Thymus (tissue), 11 donors: ENCODE measurements around the gene GRIN3A. TPM values are rescaled to one million over a fixed set of nuclear protein-coding genes. Genes with fewer than 3 reads are reported as not detected.
"Not testable (repeated sequence)": the region's sequence is repeated elsewhere in the genome, so short reads cannot be mapped to it uniquely, and the experiment has no call there.

Source experiments
- DNase-seq, 9 donors: peaks; one replicate each; pipeline ENCODE4 v3.0.0-alpha.2; 2013; ENCODE audit warnings: low spot score in 9 of 9, low read depth in 6 of 9, missing footprints in 1 of 9
- H3K27ac ChIP-seq, 2 donors: one replicate each; pipeline ENCODE4 v1.5.1; 2013; ENCODE audit warnings: control low read depth in 1 of 2, low read depth in 1 of 2, low read length in 1 of 2, mild to moderate bottlenecking in 1 of 2, moderate library complexity in 1 of 2
- H3K27me3 ChIP-seq, 2 donors: one replicate each; pipeline ENCODE4 v1.5.1; 2013; ENCODE audit warnings: low read length in 1 of 2; ENCODE audit not compliant: control insufficient read depth in 2 of 2, insufficient read depth in 1 of 2
- H3K36me3 ChIP-seq, 2 donors: one replicate each; pipeline ENCODE4 v1.5.1; 2013; ENCODE audit warnings: low read length in 1 of 2, mild to moderate bottlenecking in 1 of 2, moderate library complexity in 1 of 2; ENCODE audit not compliant: control insufficient read depth in 2 of 2, insufficient read depth in 2 of 2
- H3K4me1 ChIP-seq, 2 donors: one replicate each; pipeline ENCODE4 v1.5.1; 2013; ENCODE audit warnings: low read length in 2 of 2; ENCODE audit not compliant: control insufficient read depth in 2 of 2, insufficient read depth in 2 of 2
- H3K4me3 ChIP-seq, 2 donors: one replicate each; pipeline ENCODE4 v1.5.1; 2013; ENCODE audit warnings: low read length in 2 of 2, control low read depth in 1 of 2, mild to moderate bottlenecking in 1 of 2
- H3K9me3 ChIP-seq, 2 donors: one replicate each; pipeline ENCODE4 v1.5.1; 2013; ENCODE audit warnings: low read length in 1 of 2, mild to moderate bottlenecking in 1 of 2; ENCODE audit not compliant: control insufficient read depth in 2 of 2, insufficient read depth in 1 of 2
- whole genome bisulfite sequencing: extraction: QIAGEN DNeasy Blood & Tissue Kit; methylation state at CpG from one replicate; pipeline ENCODE4 v1.1.7; 2013; 5-methylcytosine and 5-hydroxymethylcytosine counted together
- polyA plus RNA-seq: library from polyadenylated mRNA; stranded (reverse); fragments of 200-250 nt; gene quantifications from one replicate; pipeline ENCODE4 v1.2.3, GENCODE V29; 2013
- total RNA-seq: library from RNA; stranded (reverse); fragments of 120-200 nt; gene quantifications from one replicate; pipeline ENCODE4 v1.2.4, GENCODE V29; 2013
- donor health status: healthy.

GRIN3A gene
- total and polyA plus RNA-seq, 2 donors, result 0.09 to 0.14 TPM

DNA sequence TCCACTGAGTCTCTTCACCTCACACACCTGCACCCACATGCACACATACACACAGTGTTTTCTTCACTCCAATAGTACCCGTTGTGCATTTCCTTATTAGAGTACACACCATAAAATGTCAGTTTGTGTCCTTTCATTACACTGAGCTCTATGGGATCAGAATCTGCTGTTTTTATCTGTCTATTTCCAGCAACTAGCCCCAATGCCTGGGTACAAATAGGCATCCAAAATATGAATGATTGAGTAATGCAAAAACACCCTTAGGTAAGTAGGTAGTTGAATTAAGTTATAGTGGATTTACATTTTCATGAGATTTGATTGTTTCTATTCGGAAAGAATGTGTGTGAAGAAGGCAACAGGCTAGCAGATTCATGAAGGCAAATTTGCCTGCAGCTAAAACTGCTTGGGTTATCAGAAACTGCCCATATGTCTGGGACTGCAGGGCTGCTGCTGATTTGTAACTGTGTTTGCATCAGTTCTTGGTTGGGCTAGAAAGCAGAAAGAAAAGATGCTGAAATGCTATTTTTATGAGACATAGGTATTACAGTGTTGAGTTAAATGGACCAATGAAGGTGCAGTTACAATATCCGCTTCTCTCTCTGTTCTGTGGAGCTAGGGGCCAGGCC is 170.6 kb downstream of the GRIN3A start:
- H3K27ac ChIP-seq, result no peak overlapping the region
- no peak for DNase-seq
- H3K4me3 ChIP-seq, result no peak overlapping the region
- peaks cover 15% of the 10 kb centered on the region in 2 donors for H3K4me1 ChIP-seq
- 97% methylated on average over 3 of the region's 3 CpGs for WGBS
- H3K9me3 ChIP-seq, result no peaks in the 10 kb centered on the region
- no peaks in the 10 kb centered on the region for H3K27me3 ChIP-seq
- H3K36me3 ChIP-seq, result peaks cover 9 to 22% of the 10 kb centered on the region in 2 donors

DNA sequence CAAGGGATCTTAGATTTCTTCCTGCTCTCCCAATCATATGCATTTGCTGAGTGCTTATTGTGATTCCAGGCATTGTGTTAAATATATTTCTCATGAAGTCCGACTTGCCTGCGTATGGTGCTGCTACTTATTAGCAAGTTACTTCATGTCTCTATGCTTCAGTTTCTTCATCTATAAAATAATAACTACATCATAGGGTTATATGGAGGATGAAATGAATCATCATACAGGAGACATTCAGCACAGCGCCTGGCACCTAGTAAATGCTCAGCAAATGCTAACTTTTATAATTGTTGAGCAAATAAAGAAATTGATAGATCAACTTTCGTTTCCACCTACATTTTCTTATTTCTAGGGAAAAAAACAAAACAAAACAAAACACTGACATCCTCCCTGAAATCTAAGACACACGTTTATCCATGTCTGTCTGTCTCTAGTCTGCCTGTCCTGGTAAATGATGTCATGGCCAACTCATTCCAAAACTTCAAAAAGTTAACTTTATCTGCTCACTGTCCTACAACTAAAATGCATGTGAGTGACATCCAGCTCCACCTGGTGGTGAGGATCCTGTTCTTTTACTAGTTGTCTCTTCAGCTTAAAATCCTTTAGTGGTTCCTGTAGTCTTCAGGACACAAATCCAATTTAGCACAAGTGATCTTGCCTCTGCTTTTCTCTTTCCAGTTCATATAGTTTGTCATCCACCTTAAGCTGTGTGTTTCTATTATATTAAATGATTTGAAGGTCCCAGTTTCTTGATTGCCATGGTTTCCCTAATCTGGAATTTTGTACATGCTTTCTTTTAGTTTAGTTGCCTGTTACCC is 171.3 kb downstream of the GRIN3A start:
- peak in 6 of 9 donors; percentile 11 to 53 (median 17) for DNase-seq
- 95% methylated on average over 5 of the region's 5 CpGs for WGBS

DNA sequence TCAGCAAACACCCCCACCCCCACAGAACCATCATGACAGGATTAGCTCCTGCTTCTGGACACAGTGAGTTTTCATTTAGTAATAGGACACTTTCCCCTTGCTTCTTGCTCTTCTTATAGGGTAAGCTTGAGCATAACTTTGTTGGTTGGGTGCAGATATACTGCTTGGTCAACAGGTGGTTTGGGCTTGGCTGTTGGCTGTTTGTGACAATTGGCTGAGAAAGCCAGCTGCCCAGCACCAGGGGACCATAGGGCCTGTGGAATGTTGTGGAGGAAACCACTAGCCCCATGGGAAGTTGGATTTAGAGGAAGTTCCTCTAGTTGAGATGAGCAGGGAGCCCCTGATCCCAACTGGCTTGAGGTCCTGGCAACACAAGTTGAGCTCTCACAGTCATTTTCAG is 174.2 kb downstream of the GRIN3A start:
- Histone ChIP-seq H3K9me3 (no peaks in the 10 kb centered on the region), H3K4me1 (peaks cover 0 to 1% of the 10 kb centered on the region in 2 donors), H3K27ac (no peak overlapping the region), H3K4me3 (no peak overlapping the region), H3K36me3 (peaks cover 19 to 44% of the 10 kb centered on the region in 2 donors), H3K27me3 (no peaks in the 10 kb centered on the region)
- DNase-seq, result no peak

More for the DNA sequence above, 171.3 kb downstream of the GRIN3A start:
- Histone ChIP-seq H3K36me3 (peaks cover 13 to 29% of the 10 kb centered on the region in 2 donors), H3K27me3 (no peaks in the 10 kb centered on the region), H3K4me1 (peaks cover 15% of the 10 kb centered on the region in 2 donors), H3K27ac (no peak overlapping the region), H3K9me3 (no peaks in the 10 kb centered on the region), H3K4me3 (no peak overlapping the region)

DNA sequence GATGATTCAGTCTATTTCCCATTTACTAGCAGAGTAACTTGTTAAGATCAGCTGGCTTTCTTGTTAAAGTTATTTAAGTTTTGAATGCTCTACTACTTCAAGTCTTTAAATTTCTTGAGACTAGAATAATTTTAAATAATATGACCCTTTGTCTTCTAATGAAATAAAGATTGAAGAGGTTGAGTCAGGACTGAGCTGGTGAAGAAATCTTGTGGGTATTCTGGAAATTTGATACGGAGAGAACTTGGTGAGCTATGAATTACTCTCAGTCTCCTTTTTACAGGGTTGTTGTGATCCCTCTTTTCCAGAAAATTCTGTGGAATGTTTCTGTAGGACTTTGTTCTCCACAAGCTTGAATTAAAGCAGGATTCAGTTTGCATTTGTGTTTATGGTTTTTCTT is 175.5 kb downstream of the GRIN3A start:
- Histone ChIP-seq H3K27me3 (no peaks in the 10 kb centered on the region), H3K27ac (no peak overlapping the region), H3K9me3 (no peaks in the 10 kb centered on the region), H3K4me3 (no peak overlapping the region), H3K36me3 (peaks cover 19 to 47% of the 10 kb centered on the region in 2 donors), H3K4me1 (no peaks in the 10 kb centered on the region)
- DNase-seq, result no peak
- 97% methylated on average over 1 of the region's 1 CpG for WGBS

DNA sequence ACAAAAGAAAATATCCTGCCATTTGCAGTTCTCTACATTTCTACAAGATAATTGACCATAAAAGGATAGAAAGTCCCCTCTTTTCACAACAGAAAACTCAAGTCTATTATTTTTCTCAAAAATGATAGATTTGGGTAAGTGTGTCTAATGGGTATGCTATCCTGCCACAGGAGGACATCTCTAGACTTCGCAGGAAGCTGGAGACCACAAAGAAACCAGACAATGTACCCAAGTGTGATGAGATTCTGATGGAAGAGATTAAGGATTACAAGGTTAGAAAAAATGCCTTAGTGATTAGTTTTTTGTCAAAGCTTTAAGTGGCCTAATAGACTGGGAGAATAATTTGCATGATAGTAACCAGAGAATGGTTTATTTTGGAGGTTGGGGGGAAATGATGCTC is 176.7 kb downstream of the GRIN3A start:
- no peaks in the 10 kb centered on the region for H3K4me1 ChIP-seq
- DNase-seq, result no peak
- peaks cover 23 to 49% of the 10 kb centered on the region in 2 donors for H3K36me3 ChIP-seq
- no peak overlapping the region for H3K4me3 ChIP-seq
- no peak overlapping the region for H3K27ac ChIP-seq
- no peaks in the 10 kb centered on the region for H3K27me3 ChIP-seq
- H3K9me3 ChIP-seq, result no peaks in the 10 kb centered on the region
- WGBS, result 92% methylated on average over 1 of the region's 1 CpG

DNA sequence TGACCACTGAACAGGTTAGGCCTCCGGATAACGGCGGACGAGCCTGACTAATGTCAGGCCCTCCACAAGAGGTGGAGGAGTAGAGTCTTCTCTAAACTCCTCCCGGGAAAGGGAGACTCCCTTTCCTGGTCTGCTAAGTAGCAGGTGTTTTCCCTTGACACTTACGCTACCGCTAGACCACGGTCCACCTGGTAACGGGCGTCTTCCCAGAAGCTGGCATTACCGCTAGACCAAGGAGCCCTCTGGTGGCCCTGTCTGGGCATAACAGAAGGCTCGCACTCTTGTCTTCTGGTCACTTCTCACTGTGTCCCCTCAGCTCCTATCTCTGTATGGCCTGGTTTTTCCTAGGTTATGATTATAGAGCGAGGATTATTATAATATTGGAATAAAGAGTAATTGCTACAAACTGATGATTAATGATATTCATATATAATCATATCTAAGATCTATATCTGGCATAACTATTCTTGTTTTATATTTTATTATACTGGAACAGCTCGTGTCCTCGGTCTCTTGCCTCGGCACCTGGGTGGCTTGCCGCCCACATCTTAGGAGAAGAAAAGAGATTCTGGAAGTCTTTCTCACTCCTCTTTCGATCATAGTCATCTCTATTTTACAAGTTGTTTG is 188.9 kb downstream of the GRIN3A start:
- peaks cover 42 to 61% of the 10 kb centered on the region in 2 donors for H3K36me3 ChIP-seq
- 98% methylated on average over 17 of the region's 18 CpGs for WGBS
- H3K9me3 ChIP-seq, H3K4me3 ChIP-seq, H3K4me1 ChIP-seq, H3K27ac ChIP-seq, H3K27me3 ChIP-seq, DNase-seq: not testable (repeated sequence)

DNA sequence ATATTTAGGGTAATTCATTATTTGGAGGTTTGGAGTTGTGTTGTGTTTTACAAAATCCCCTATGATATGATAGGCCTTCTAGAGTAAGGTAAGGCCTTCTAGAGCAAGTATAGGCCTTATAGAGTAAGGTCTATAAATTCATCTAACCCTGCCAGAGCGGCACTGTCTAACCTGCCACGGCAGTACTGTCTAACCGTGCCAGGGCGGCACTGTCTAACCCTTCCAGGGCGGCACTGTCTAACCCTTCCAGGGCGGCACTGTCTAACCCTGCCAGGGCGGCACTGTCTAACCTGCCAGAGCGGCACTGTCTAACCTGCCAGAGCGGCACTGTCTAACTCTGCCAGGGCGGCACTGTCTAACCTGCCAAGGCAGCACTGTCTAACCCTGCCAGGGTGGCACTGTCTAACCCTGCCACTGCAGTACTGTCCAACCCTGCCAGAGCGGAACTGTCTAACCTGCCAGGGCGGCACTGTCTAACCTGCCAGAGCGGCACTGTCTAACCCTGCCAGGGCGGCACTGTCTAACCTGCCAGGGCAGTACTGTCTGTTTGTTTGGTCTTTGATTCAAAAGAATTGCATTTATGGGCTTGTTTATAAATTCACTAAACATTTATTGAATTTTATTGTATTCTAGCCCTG is 195.2 kb downstream of the GRIN3A start:
- peaks cover 29 to 41% of the 10 kb centered on the region in 2 donors for H3K36me3 ChIP-seq
- no peak overlapping the region for H3K27ac ChIP-seq
- DNase-seq, result no peak
- 98% methylated on average over 14 of the region's 14 CpGs for WGBS
- no peak overlapping the region for H3K4me3 ChIP-seq
- H3K9me3 ChIP-seq, result no peaks in the 10 kb centered on the region
- no peaks in the 10 kb centered on the region for H3K27me3 ChIP-seq
- no peaks in the 10 kb centered on the region for H3K4me1 ChIP-seq

DNA sequence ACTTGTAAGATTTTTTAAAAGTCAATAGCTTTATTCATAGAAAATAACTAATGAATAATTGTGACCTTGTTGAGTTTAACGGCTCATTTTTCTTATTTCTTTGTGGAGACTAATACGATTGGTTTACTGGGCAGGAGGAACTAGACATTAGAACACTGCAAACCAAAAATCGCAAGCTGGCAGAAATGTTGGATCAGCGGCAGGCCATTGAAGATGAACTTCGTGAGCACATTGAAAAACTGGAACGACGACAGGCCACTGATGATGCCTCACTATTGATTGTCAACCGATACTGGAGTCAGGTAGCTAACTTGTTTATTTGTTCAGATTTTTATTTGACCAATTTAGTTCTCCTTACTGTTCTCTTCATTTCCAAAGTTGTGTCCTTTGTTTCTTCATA is 198.4 kb downstream of the GRIN3A start:
- H3K9me3 ChIP-seq, result no peaks in the 10 kb centered on the region
- H3K4me1 ChIP-seq, result no peaks in the 10 kb centered on the region
- peaks cover 28 to 38% of the 10 kb centered on the region in 2 donors for H3K36me3 ChIP-seq
- DNase-seq, result no peak
- 99% methylated on average over 8 of the region's 8 CpGs for WGBS
- no peaks in the 10 kb centered on the region for H3K27me3 ChIP-seq
- no peak overlapping the region for H3K27ac ChIP-seq
- no peak overlapping the region for H3K4me3 ChIP-seq

DNA sequence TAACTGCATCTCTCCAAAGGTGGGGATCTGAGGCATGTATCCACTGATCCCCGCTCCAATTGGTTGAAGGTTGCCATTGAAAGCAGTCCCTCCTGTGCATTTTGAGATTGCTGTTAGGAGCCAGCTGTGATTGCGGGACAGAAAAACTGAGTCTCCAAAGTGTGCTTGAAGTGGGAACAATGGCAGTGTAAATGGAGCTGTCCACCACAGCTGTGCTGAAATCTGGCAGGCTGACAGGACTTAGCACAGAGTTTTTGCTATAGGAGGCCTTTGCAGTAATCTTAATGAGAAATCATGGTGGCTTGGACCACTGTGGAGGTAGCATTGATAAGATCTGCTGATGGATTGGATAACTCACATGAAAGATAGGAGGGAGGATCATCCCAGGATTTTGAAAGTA is 201.5 kb downstream of the GRIN3A start:
- peak in 5 of 9 donors; percentile 21 to 59 (median 28) for DNase-seq
- WGBS, result 98% methylated on average over 2 of the region's 2 CpGs
- Histone ChIP-seq H3K27ac (no peak overlapping the region), H3K9me3 (no peaks in the 10 kb centered on the region), H3K27me3 (no peaks in the 10 kb centered on the region), H3K36me3 (peaks cover 28 to 34% of the 10 kb centered on the region in 2 donors), H3K4me1 (peaks cover 0 to 4% of the 10 kb centered on the region in 2 donors), H3K4me3 (no peak overlapping the region)
